NCI-H2107 (cell line): Measurements from ENCODE around the gene TNRC6B.
"Not testable (repeated sequence)": the region's sequence is repeated elsewhere in the genome, so short reads cannot be mapped to it uniquely, and the experiment has no call there.

Experiments
- DNase-seq: peaks from one replicate; lab custom pipeline; 2025; lab: John Stamatoyannopoulos, UW

Gene TNRC6B

DNA sequence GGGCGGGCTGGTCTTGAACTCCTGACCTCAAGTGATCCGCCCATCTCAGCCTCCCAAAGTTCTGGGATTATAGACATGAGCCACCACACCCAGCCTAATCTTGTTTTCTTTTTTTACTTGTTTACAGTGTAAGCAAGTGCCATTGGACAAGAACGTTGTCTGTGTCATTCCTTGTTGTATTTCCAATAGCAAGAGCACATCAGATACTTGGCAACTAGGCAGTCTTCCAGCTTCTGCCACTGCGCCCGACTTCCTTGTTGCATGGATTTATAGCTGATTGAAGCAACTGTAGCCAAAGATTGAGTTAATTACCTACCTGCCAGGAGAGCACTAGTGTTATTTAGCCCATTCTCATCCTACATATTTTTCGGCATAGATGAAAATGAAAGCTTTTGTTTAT lies 189.6 kb downstream of the TNRC6B start:
- DNase-seq = no peak

DNA sequence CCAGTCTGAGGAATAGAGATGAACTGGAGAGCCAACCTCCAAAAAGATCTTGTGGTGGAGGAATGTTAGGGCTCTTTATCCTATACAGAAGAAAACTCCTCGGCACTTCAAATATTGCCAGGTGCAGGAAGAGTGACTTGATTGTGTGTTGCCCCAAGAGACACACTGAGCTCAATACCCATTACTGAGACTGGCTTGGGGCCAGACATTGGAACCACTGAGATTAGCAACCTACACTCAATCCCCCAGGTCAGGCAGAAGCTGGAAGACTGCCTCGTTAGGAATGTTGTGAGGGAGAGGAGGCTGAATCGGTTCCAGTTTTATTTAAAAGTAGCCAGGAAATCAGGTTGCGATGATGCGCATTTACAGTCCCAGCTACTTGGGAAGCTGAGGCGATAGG lies 190.3 kb downstream of the TNRC6B start:
- DNase-seq = no peak

DNA sequence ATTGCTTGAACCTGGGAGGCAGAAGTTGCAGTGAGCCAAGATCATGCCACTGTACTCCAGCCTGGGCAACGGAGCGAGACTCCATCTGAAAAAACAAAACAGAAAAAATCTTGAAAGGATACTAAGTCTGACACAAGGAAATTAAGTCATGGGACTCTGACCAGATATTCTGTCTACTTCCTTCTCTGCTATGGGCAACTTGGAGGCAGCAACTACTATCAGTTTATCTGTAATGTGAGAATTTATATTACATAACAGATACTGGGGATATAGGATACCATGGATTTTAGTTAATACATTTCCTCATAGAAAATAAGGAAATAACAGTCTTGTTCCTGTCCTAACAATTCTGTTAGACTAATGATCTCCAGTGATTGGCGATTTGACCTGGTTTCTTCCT lies 191.1 kb downstream of the TNRC6B start:
- DNase-seq = no peak

DNA sequence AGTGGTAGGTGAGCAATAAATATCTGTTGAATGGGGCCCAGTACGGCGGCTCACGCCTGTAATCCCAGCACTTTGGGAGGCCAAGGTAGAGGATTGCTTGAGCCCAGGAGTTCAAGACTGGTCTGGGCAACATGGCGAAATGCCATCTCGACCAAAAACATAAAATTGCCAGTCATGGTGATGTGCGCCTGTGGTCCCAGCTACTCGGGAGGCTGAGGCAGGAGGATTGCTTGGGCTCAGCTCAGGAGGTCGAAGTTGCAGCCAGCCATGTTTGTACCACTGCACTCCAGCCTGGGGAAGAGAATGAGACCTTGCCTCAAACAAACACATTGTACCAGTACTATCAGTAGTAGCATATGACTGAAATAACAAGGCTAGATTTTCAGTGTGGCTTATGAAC lies 196.8 kb downstream of the TNRC6B start:
- DNase-seq = no peak

DNA sequence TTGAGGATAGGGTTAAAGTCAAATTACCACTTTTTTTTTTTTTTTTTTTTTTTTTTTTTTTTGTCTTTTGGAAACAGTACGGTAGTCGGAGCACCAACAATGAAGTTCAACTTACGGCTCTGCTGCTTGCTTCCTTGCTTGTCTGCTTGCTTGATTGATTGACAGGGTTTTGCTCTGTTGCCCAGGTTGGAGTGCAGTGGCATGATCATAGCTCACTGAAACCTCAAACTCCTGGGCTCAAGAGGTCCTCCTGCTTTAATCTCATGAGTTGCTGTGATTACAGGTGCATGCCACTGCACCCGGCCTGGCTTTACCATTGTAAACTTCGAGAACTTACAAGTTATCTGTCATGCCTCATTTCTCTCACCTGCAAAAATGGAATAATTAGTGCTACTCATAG lies 198.4 kb downstream of the TNRC6B start:
- DNase-seq = no peak

DNA sequence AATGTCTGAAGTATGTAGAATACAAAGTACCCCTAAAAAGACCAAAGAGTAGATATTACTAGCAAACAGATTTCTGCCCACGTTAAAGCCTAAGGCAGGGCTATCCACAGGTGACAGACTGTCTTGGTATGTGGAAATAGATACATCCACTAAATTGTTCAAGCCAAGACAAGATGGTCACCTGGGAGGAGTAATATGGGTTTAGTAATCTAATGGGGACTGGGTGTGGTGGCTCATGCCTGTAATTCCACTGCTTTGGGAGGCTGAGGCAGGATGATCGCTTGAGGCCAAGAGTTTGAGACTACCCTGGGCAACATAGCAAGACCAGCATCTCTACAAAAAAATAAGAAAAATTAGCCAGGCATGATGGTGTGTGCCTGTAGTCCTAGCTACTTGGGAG lies 200.2 kb downstream of the TNRC6B start:
- DNase-seq = no peak

DNA sequence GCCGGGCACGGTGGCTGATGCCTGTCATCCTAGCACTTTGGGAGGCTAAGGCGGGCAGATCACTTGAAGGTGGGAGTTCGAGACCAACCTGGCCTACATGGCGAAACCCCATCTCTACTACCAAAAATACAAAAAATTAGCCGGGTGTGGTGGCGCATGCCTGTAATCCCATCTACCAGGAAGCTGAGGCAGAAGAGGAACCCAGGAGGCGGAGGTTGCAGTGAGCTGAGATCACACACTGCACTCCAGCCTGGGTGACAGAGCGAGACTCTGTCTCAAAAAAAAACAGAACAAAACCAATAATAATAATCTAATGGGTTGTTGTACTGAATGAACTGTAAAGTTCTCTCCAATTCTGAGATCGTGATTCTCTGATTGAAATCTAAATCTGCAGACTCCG lies 200.7 kb downstream of the TNRC6B start:
- DNase-seq = not testable (repeated sequence)

DNA sequence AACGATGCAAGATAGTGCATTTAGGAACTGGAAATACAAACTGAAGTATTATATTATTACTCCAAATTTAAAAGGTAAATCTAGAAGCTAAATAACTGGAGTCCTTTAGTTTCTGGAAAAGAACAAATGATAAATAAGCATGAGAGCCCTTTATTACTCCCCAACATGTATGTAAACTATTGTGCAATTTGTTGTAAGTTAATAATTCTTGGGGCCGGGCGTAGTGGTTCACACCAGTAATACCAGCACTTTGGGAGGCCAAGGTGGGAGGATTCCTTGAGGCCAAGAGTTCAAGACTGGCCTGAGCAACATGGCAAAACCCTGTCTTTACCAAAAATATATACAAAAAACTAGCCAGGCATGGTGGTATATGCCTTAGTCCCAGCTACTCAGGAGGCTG lies 203.7 kb downstream of the TNRC6B start:
- no peak for DNase-seq

DNA sequence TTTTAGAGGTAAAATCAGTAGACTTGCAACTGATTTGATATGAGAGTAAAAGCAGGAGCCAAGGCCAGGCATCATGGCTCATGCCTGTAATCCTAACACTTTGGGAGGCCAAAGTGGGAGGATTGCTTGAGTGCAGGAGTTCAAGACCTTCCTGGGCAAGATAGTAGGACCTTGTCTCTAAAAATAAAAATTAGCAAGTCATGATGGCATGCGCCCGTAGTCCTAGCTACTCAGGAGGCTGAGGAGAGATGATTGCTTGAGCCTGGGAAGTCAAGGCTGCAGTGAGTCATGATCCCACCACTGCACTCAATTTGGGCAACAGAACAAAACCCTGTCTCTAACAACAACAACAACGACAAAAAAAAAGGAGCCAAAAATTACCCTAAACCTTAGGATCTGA lies 206.2 kb downstream of the TNRC6B start:
- DNase-seq = no peak

DNA sequence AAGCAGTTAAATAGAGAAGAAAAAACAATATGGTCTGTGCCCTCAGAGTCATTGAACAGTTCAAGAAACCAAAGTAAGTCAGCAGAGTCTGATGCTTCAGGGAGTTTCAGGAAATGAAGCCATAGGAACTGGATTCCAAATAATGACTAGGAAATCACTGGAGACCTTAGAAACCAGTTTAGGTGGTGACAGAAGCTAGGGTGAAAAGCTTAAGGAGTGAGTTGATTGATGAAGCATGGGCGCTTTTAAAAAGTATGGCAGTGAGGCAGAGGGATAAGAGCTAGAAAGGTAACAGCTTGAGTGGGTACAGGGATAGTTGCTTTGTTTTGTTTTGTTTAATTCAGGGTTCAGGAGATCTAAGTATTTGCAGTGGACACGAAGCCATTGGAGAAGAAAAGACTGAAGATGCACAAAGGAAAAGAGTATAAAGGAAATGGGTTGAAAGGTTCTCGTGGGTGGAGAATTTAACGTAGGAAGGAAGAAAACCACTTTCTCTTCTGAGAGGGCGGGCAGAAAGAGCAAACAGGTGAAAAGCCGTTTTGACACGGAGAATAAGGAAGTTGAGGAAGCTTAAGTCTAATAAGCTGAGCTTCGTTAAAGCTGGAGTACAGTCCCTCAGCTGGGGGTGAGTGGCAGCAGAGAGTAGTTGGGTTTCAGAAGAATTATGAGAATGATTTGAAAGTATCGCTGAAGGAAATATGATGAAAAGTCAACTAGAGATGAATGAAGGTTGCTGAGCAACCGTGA lies 207.5 kb downstream of the TNRC6B start:
- no peak for DNase-seq
